Measurements from ENCODE around the gene CDK5RAP2.
A peak's percentile ranks its signal among the peaks of the same experiment; 100 is the strongest.

The CDK5RAP2 gene

DNA sequence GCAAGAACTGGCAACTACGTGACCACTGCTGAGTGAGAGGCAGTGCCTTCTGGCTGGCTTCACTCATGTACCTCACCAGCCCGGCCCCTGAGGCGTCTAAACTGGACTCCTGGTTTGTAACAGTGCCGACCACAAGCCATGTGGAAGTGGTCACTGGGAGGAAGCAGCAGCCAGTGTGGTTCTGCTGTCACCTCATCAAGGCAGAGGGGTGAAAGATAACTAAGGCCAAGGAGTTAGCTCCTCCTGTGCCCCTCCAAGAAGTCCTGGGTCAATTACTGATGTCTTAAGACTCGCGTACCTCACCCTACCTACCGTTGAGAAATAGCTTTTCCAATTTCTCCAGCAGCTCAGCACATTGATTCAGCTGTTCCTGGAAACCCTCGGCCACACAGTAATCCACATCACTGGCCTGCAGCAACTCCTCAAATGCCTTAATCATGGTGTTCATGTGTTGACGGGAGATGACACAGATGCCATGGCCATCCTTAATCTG is 142.9 kb downstream of the CDK5RAP2 start:
- DNase-seq (ENCODE audit: low read depth) = no peak

DNA sequence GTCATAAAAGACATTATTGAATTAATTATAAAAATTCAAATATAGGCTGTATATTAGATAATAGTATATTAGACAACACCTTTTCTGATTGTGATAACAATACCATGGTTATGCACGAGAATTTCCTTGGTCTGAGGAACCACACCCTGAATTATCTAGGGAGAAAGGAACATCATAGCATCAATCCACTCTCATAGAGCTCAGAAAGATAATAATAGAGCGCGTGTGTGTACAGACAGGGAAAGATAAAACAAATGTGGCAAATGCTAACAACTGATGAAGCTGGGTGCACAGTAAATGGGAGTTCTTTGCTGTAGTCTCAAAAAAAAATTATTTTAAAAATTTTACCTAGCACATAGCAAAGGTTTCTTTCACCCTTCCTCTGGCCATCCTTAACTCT is 143.5 kb downstream of the CDK5RAP2 start:
- no peak for DNase-seq (ENCODE audit: low read depth)

DNA sequence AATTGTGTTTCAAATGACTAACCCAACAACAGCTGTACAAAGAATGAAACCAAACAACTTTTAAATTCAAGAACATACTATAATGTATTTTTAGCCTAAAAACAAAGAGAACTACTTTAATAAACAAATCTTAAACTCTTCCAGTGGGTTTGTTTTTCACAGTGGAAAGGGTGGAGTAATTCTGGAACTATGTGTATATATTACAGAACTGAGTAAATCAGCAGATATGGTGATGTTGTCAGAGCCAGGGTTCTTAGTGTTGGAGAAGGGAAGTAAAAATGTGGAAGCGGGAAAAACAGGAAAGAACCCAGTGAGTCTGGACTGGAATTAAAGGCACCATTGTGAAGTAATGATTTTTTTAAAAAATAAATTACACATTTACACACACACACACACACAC is 144.9 kb downstream of the CDK5RAP2 start:
- DNase-seq (ENCODE audit: low read depth) = no peak

- no peak for DNase-seq (ENCODE audit: low read depth)
These were observed 145.4 kb downstream of the CDK5RAP2 start for GRCh38 chr9:120434532-120434931.

DNA sequence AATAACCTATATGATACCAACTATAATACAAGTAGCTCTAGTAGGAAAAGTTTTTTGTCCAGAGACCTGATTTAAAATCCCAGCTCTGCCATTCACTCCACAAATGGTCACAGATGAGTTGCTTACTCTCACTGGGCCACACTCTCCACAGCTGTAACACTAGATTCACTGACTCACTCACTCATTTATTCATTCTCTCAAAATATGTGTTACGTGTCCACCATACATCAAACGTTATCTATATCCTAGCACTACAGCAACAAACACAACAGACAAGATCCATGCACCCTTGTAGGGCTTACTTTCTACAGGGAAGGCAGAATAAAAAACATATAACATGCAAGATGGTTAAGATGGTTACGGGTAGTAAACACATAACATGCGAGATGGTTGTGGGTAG is 146.3 kb downstream of the CDK5RAP2 start:
- DNase-seq (ENCODE audit: low read depth) = no peak

DNA sequence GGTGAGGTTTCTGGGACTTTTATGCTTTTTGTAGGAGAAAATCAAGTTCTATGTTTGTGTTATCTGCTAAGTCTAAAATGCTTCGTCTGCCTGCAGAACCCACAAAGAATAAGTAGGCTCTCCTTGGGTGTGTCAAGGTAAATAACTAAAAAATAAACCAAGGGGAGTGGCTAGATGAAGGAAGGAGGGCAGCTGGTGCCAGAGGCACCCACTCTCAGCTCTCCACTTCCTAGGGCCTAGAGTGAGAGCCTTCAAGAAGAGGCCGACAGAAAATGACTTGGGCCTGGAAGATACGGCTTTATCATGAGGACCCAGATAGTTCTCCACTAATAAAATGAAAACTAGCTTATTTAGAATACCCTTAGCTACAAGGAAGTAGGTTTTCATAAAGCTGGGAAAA is 147.4 kb downstream of the CDK5RAP2 start:
- DNase-seq (ENCODE audit: low read depth) = no peak

GRCh38 chr9:120431268-120431667 is 148.7 kb downstream of the CDK5RAP2 start:
- DNase-seq (ENCODE audit: low read depth) = no peak

- no peak for DNase-seq (ENCODE audit: low read depth)
These were observed 155.7 kb downstream of the CDK5RAP2 start for GRCh38 chr9:120424248-120424647.

DNA sequence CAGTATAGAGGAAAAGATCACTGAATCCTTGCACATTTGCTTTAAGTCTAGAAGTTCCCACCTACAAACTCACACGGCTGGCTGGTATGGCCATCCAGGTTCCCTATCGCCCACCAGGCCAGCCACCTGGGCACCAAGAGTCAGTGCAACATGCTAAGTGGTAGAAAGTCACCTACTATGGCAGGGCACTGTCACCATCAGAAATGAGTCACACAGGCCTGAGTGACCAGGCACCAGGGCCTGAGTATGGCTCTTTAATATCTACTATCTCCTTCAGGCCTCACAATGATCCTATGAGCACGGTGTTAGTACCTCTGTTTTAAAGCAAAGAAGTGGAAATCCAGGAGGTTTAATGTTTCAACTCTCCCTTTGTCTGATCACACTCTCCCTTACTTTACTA is 156.2 kb downstream of the CDK5RAP2 start:
- DNase-seq (ENCODE audit: low read depth) = no peak

DNA sequence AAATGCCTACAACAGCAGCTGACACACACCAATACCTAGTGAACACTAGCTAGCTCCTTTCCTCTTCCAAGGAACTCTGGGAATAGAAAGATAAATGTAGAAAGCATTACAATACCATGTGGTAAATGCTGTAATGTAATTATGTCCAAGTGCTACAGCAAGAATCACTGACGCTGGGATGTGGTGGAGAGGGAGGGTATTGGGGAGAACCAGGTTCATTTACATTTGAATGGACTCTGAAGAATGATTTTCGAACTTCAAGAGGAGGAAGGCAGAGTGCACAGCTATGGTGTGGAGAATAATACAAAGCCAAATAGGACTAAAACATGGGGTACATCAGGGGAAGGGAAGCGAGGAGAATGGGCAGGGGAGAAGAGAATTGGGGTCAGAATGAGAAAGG is 158.0 kb downstream of the CDK5RAP2 start:
- no peak for DNase-seq (ENCODE audit: low read depth)

GRCh38 chr9:120418315-120418714 is 161.7 kb downstream of the CDK5RAP2 start:
- DNase-seq (ENCODE audit: low read depth) = no peak

- no peak for DNase-seq (ENCODE audit: low read depth)
These were observed 163.1 kb downstream of the CDK5RAP2 start for GRCh38 chr9:120416781-120417427.

- DNase-seq (ENCODE audit: low read depth) = no peak
These were observed 166.6 kb downstream of the CDK5RAP2 start for GRCh38 chr9:120413121-120414048.

DNA sequence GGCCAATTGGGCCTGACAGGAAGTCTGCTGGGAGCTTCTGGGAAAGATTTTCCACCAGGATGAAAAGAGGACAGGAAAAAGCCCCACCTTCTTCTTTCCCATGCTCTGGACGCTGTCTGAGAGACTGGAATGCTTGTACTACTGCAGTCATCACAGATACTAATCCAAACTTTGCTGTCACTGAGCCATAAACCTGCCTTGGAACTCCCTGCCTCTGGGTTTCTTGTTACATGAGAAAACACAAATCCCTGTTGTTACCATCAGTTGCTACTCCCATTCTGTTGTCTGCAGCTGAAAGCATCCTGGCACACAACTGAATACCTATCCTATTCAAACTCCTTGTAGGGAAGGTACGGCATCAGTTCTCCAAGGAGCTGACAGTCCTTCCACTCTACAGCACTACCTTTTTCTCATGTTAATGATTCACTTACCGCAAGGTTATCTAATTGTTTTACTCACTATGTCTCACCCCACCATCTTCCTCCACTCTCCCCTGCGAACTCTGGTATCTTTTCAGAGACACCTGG is 167.5 kb downstream of the CDK5RAP2 start:
- DNase-seq (ENCODE audit: low read depth) = peak; percentile 48

- DNase-seq (ENCODE audit: low read depth) = no peak
These were observed 168.0 kb downstream of the CDK5RAP2 start for GRCh38 chr9:120411862-120412424.

GRCh38 chr9:120410925-120411501 is 169.0 kb downstream of the CDK5RAP2 start:
- no peak for DNase-seq (ENCODE audit: low read depth)

DNA sequence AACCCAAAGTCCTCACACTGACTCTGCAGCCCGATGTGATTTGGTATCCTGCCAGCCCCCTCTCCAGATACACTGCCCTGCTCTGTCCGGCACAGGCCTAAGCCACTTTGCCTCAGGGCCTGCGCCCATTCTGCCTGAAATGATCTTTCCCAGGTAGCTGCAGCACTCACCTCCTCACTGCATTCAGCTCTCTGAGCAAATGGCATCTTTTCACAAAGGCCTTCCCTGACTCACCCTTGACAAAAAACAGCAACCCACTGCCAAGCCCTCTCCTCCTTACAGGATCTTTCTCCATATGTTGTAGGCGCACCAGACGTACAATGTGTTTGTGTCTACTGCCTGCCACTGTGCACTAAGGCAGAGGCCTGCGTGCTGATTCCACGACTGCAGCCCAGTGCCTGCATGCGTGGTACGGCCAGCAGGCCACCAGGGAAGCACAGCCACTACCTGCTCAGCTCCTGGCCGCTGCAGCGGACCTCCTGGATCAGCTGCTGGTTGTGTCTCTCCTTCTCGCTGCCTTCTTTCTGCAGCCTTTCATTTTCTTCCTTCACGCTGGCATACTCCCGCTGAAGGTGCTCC is 171.2 kb downstream of the CDK5RAP2 start:
- DNase-seq (ENCODE audit: low read depth) = no peak

DNA sequence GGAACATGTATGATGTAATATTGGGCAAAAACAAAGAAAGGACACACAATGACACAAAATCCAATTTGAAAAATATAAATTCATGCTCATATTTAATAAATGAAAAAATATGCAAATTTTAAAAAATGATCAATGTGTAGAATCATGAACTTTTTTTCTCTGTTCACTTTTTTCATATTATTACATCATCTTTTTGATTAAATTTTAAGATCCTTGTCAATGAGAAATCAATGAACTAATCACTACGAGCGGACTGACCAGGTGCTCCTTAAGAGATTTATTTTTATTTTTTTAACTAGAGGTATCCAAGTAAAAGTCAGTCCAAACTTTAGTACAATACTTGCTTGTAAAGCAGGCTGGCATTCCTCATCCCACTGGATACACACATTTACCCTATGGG is 174.1 kb downstream of the CDK5RAP2 start:
- DNase-seq (ENCODE audit: low read depth) = no peak

DNA sequence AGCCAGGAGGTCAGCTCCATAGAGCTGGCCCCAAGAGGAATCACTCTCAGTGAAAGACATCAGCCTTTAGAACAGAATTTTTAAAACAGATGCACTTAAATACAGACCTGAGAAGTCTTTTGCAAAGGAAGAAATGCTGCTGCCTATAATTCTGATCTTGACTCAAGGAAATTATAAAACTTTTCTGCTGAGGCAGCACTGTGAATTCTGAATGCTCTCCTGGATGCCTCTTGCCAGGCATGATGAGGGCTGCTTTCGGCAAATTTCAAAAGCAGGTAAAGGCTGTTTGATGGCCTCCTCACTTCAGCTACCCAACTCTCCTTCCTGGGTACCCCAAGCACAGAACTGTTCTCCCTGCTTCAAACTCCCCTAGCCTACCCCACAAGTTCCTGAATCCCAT is 174.8 kb downstream of the CDK5RAP2 start:
- no peak for DNase-seq (ENCODE audit: low read depth)

GRCh38 chr9:120403543-120403856 is 176.5 kb downstream of the CDK5RAP2 start:
- DNase-seq (ENCODE audit: low read depth) = no peak

DNA sequence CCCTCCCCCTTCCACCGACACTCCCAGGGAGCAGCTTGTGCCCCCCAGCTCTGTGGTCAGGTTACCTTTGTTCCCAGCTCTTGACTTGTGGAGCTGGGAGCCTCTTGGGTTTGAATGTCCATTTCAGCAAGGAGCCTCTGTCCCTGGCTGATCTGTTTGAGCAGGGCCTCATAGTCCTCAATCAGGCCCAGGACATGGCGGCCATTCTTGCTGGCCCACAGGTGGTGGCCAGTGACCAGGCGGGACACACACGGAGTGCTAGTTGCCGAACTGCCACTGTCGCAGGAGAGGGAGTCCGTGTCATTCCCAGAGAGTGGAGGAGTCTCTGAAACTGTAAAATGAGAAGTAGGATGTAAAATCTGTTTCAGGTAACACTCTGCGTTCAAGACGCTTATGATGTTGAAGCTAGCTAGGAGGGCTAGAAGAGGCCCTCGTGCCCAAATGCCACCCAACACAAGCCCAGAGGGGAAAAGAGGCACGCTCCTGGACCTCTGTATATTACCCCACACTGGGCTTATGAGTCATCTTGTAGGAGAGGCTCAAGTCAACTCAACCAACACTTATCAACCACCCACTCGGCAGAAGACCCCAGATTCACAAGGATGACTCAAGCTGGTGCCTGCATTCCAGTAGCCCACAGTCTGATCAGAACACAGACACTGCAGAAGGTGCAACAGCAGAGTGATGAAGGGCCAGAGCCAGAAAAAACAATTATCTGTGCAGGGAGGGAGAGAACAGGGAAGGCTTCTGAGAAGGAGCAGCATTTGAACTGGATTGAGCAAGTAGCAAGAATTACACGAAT is 177.0 kb downstream of the CDK5RAP2 start:
- peak; percentile 69 for DNase-seq (ENCODE audit: low read depth)

All from GM04504 (cell line).